HG03159 (cell line): ENCODE data around the gene HAL.
"Not testable (repeated sequence)": the region's sequence is repeated elsewhere in the genome, so short reads cannot be mapped to it uniquely, and the experiment has no call there.

ENCODE experiments used
- ATAC-seq: cut with Tn5 transposase; IDR thresholded peaks from one replicate; pipeline ENCODE4 v1.9.1; 2021; ENCODE audit warnings: mild to moderate bottlenecking, moderate library complexity; ENCODE audit not compliant: unreplicated experiment

HAL gene

GRCh38 chr12:95978351-95978750, 17.8 kb downstream of the HAL start:
- ATAC-seq = no peak

GRCh38 chr12:95977764-95978305, 18.3 kb downstream of the HAL start:
- ATAC-seq = no peak

GRCh38 chr12:95976416-95976832, 19.7 kb downstream of the HAL start:
- no peak for ATAC-seq

- ATAC-seq = no peak
Measured at GRCh38 chr12:95975491-95975890, 20.7 kb downstream of the HAL start.

- ATAC-seq = no peak
Measured at GRCh38 chr12:95974358-95974757, 21.8 kb downstream of the HAL start.

GRCh38 chr12:95972832-95973456, 23.2 kb downstream of the HAL start:
- no peak for ATAC-seq

- no peak for ATAC-seq
Measured at GRCh38 chr12:95970905-95971304, 25.2 kb downstream of the HAL start.

- not testable (repeated sequence) for ATAC-seq
Measured at GRCh38 chr12:95969116-95969515, 27.0 kb downstream of the HAL start.

- ATAC-seq = no peak
Measured at GRCh38 chr12:95967301-95967700, 28.8 kb downstream of the HAL start.

GRCh38 chr12:95966287-95966870, 29.8 kb downstream of the HAL start:
- ATAC-seq = no peak

- ATAC-seq = no peak
Measured at GRCh38 chr12:95963096-95963495, 33.0 kb downstream of the HAL start.

GRCh38 chr12:95962222-95962621, 33.9 kb downstream of the HAL start:
- ATAC-seq = no peak

GRCh38 chr12:95960241-95960640, 35.9 kb downstream of the HAL start:
- no peak for ATAC-seq

- no peak for ATAC-seq
Measured at GRCh38 chr12:95959107-95959506, 37.0 kb downstream of the HAL start.

GRCh38 chr12:95956557-95957145, 39.5 kb downstream of the HAL start:
- ATAC-seq = no peak

GRCh38 chr12:95955549-95956159, 40.5 kb downstream of the HAL start:
- ATAC-seq = no peak

- ATAC-seq = no peak
Measured at GRCh38 chr12:95953000-95953399, 43.1 kb downstream of the HAL start.

GRCh38 chr12:95951515-95951914, 44.6 kb downstream of the HAL start:
- no peak for ATAC-seq

GRCh38 chr12:95949477-95950206, 46.5 kb downstream of the HAL start:
- ATAC-seq = no peak

GRCh38 chr12:95944108-95944704, 51.9 kb downstream of the HAL start:
- ATAC-seq = no peak

GRCh38 chr12:95943330-95943842, 52.8 kb downstream of the HAL start, which contains the start of gene AMDHD1:
Gene AMDHD1 (plus strand): TSS chr12:95943331. CDS start chr12:95943399, 68 bp downstream.
- peak; percentile 59 for ATAC-seq
